ENCODE measurements around the gene PRDX3.

The PRDX3 gene

GRCh38 chr10:119166564-119166963, 12.0 kb downstream of the PRDX3 start:
- H3K4me3 ChIP-seq (ENCODE audit: low read depth, low read length) = no peak overlapping the region
- TF ChIP-seq CTCF (IDR thresholded peaks at IDR 0.05; ENCODE audit: low read depth, low read length) = no peak
- in situ Hi-C loops (cut with HindIII; ENCODE audit: low sequenced_read_pairs) = no loop called here
- DNase-seq (ENCODE audit: low read depth, low spot score) = no peak

GRCh38 chr10:119166118-119166500, 12.5 kb downstream of the PRDX3 start:
- in situ Hi-C loops (cut with HindIII; ENCODE audit: low sequenced_read_pairs) = no loop called here
- DNase-seq (ENCODE audit: low read depth, low spot score) = no peak
- peak overlapping the region; percentile 56 for H3K4me3 ChIP-seq (ENCODE audit: low read depth, low read length)
- no peak for TF ChIP-seq CTCF (IDR thresholded peaks at IDR 0.05; ENCODE audit: low read depth, low read length)

- DNase-seq (ENCODE audit: low read depth, low spot score) = peak; percentile 38
- in situ Hi-C loops (cut with HindIII; ENCODE audit: low sequenced_read_pairs) = no loop called here
- peak; percentile 0 for TF ChIP-seq CTCF (IDR thresholded peaks at IDR 0.05; ENCODE audit: low read depth, low read length)
- peak within 1 kb of the TSS; percentile 56 for H3K4me3 ChIP-seq (ENCODE audit: low read depth, low read length)
These were observed 13.2 kb downstream of the PRDX3 start, which contains the start of gene SFXN4 for GRCh38 chr10:119165171-119166117. TSS of gene SFXN4 (minus strand) at chr10:119165714. CDS start at chr10:119165647, 67 bp downstream.

GRCh38 chr10:119162452-119163092, 16.0 kb downstream of the PRDX3 start:
- in situ Hi-C loops (cut with HindIII; ENCODE audit: low sequenced_read_pairs) = no loop called here
- no peak overlapping the region for H3K4me3 ChIP-seq (ENCODE audit: low read depth, low read length)
- TF ChIP-seq CTCF (IDR thresholded peaks at IDR 0.05; ENCODE audit: low read depth, low read length) = no peak
- DNase-seq (ENCODE audit: low read depth, low spot score) = no peak

GRCh38 chr10:119161680-119162451, 16.7 kb downstream of the PRDX3 start:
- in situ Hi-C loops (cut with HindIII; ENCODE audit: low sequenced_read_pairs) = no loop called here
- no peak for TF ChIP-seq CTCF (IDR thresholded peaks at IDR 0.05; ENCODE audit: low read depth, low read length)
- no peak overlapping the region for H3K4me3 ChIP-seq (ENCODE audit: low read depth, low read length)
- DNase-seq (ENCODE audit: low read depth, low spot score) = peak; percentile 54

GRCh38 chr10:119159332-119159731, 19.3 kb downstream of the PRDX3 start:
- H3K4me3 ChIP-seq (ENCODE audit: low read depth, low read length) = no peak overlapping the region
- in situ Hi-C loops (cut with HindIII; ENCODE audit: low sequenced_read_pairs) = no loop called here
- TF ChIP-seq CTCF (IDR thresholded peaks at IDR 0.05; ENCODE audit: low read depth, low read length) = no peak
- DNase-seq (ENCODE audit: low read depth, low spot score) = no peak

All from astrocyte of the spinal cord (primary cell).